A673 (cell line): Measurements from ENCODE around the gene RBAK. TPM values are rescaled to one million over a fixed set of nuclear protein-coding genes. Genes with fewer than 3 reads are reported as not detected.

Source experiments
- Bru-seq: library from RNA; stranded (reverse); fragments of 400-500 nt; gene quantifications from one replicate; lab custom pipeline; 2021; lab: Mats Ljungman, UMichigan
- BruChase-seq, 2 experiments: library from RNA; stranded (reverse); fragments of 400-500 nt; gene quantifications; one replicate each; lab custom pipeline; 2021; lab: Mats Ljungman, UMichigan
- BruUV-seq: library from RNA; stranded (reverse); fragments of 400-500 nt; replicated peaks from 2 replicates; lab custom pipeline; 2021; lab: Mats Ljungman, UMichigan
- CTCF ChIA-PET: fragments of 300-600 bp; sonication (Branson Sonifier 250); formaldehyde crosslinking; loops from one replicate; lab custom pipeline; 2022; ENCODE audit warnings: antibody characterized with exemption; lab: Charles Lee
- POLR2A ChIA-PET: fragments of 300-600 bp; sonication (Branson Sonifier 250); formaldehyde crosslinking; loops from one replicate; lab custom pipeline; 2022; ENCODE audit warnings: antibody characterized with exemption; ENCODE audit not compliant: low non-redundant PET; lab: Charles Lee
- DNase-seq: peaks from one replicate; pipeline ENCODE4 v3.0.0-alpha.2; 2015; ENCODE audit warnings: low spot score
- H3K27ac ChIP-seq: fragments of 200-600 bp; sonication (generic); 2 replicates; pipeline ENCODE4 v1.5.1; 2016; ENCODE audit warnings: mixed run types, low read depth, mild to moderate bottlenecking, mixed read lengths, antibody characterized with exemption, low read length; ENCODE audit not compliant: poor library complexity, severe bottlenecking
- H3K27me3 ChIP-seq: fragments of 200-600 bp; sonication (generic); replicated peaks from 2 replicates; pipeline ENCODE4 v1.6.1; 2017; ENCODE audit warnings: mixed run types, low read depth, mild to moderate bottlenecking, mixed read lengths, antibody characterized with exemption, low read length; ENCODE audit not compliant: insufficient read depth, poor library complexity
- H3K36me3 ChIP-seq: fragments of 200-600 bp; sonication (generic); 2 replicates; pipeline ENCODE4 v1.6.1; 2016; ENCODE audit warnings: mixed run types, mild to moderate bottlenecking, mixed read lengths, antibody characterized with exemption, low read length; ENCODE audit not compliant: insufficient read depth, poor library complexity, severe bottlenecking
- H3K4me1 ChIP-seq: fragments of 200-600 bp; sonication (generic); 2 replicates; pipeline ENCODE4 v1.6.1; 2017; ENCODE audit warnings: mixed run types, mild to moderate bottlenecking, mixed read lengths, antibody characterized with exemption, low read length; ENCODE audit not compliant: insufficient read depth, poor library complexity, severe bottlenecking
- H3K4me3 ChIP-seq: fragments of 200-600 bp; sonication (generic); 2 replicates; pipeline ENCODE4 v1.5.1; 2016; ENCODE audit warnings: low read depth, mixed run types, mild to moderate bottlenecking, mixed read lengths, low read length; ENCODE audit not compliant: poor library complexity, severe bottlenecking
- H3K9me3 ChIP-seq: fragments of 200-600 bp; sonication (generic); 2 replicates; pipeline ENCODE4 v1.6.1; 2016; ENCODE audit warnings: mixed run types, low read depth, mild to moderate bottlenecking, mixed read lengths, antibody characterized with exemption, low read length; ENCODE audit not compliant: poor library complexity, severe bottlenecking
- EZH2 ChIP-seq: fragments of 200-600 bp; sonication (generic); IDR thresholded peaks from 2 replicates; pipeline ENCODE4 v1.6.1; 2017; ENCODE audit warnings: borderline replicate concordance, low read depth, mild to moderate bottlenecking, mixed read lengths, antibody characterized with exemption, low read length; ENCODE audit not compliant: poor library complexity, severe bottlenecking
- intact Hi-C: fragments of 100-400 bp; cut with micrococcal nuclease; formaldehyde crosslinking; loops from one replicate; pipeline ENCODE4 v1.10.0; 2022; ENCODE audit not compliant: unreplicated experiment
- long read RNA-seq: library from polyadenylated mRNA; stranded (forward); transcript quantifications from one replicate; pipeline ENCODE4 v2.0.0, GENCODE V29; 2022
- total RNA-seq: library from RNA; stranded (reverse); gene quantifications from 2 replicates; pipeline ENCODE4 v1.2.3, GENCODE V29; 2021
- TF ChIP-seq, protein P1 (sequence below): fragments of 300-800, 200-600 bp; sonication (generic); conservative IDR thresholded peaks from 2 replicates; pipeline ENCODE4 v1.5.1; 2017; ENCODE audit warnings: low read depth, mild to moderate bottlenecking, antibody characterized with exemption, low read length, moderate library complexity, mixed read lengths

Gene RBAK
- total RNA-seq (15.7 and 17.3 TPM in 2 replicates), Bru-seq, nascent RNA (percentile 92 among the genes with signal in this experiment), BruChase-seq, experiment 1, labeled RNA remaining after a 2-hour chase (percentile 99 among the genes with signal in this experiment), BruChase-seq, experiment 2, labeled RNA remaining after a 6-hour chase (percentile 93 among the genes with signal in this experiment)
- long read RNA-seq, partial matches to known transcripts, result 0 of 6 reads
- long read RNA-seq, other reads (novel, unspliced or antisense), result 6 of 6 reads

DNA sequence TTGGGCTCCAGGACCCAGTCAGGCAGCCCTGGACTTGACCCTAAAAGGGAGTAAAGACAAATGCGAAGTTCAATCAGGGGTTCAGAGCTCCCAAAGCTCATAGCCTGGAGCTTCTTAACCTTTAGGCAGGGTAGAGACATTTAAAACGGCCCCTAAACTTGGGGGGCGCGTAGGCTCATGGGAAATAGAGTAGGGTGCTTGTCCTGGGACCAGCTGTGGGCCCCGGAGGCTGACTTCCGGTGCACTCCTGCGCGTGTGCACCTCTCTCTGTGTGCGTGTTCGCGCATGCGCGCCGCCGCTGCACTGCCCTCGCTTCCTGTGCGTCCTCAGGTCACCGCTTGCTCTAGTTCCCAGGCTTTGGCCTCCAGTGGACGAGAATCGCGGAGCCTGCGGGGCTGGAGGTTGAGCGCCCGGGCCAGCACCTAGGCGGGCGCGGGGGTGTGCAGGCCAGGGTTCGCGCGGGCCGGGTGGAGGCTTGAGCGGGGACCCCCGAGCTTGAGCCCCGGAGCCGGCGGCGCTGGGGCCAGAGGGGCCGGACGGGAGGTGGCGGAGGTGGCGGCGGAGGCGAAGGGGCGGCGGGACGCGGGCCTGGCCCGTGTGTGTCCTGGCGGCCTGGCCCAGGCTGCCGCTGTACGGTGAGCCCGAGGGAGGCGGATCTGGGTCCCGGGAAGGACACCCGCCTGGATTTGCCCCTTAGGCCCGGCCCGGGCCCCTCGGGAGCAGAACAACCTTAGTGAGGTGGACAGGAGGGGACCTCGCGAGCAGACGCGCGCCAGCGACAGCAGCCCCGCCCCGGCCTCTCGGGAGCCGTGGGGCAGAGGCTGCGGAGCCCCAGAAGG, at the start of gene RBAK:
RBAK (plus strand) TSS at position 303 of the 839 bp plus-strand sequence. CDS start 2,217 bp downstream, outside the sequence.
- intact Hi-C loops, result no loop called here
- peak within 1 kb of the TSS; percentile 96 for H3K4me3 ChIP-seq
- no peaks in the 10 kb centered on the region for H3K27me3 ChIP-seq
- ChIA-PET POLR2A (no interaction called here), CTCF (interaction anchor here (0.7 kb wide), 1 partner anchor 72 kb away, joined by 3 read pairs; no protein-coding TSS in a partner anchor)
- H3K36me3 ChIP-seq, result peaks cover 21% of the 10 kb centered on the region
- no TSS peak for BruUV-seq
- TF ChIP-seq, protein P1, sequence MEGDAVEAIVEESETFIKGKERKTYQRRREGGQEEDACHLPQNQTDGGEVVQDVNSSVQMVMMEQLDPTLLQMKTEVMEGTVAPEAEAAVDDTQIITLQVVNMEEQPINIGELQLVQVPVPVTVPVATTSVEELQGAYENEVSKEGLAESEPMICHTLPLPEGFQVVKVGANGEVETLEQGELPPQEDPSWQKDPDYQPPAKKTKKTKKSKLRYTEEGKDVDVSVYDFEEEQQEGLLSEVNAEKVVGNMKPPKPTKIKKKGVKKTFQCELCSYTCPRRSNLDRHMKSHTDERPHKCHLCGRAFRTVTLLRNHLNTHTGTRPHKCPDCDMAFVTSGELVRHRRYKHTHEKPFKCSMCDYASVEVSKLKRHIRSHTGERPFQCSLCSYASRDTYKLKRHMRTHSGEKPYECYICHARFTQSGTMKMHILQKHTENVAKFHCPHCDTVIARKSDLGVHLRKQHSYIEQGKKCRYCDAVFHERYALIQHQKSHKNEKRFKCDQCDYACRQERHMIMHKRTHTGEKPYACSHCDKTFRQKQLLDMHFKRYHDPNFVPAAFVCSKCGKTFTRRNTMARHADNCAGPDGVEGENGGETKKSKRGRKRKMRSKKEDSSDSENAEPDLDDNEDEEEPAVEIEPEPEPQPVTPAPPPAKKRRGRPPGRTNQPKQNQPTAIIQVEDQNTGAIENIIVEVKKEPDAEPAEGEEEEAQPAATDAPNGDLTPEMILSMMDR, result no peak
- no peak for TF ChIP-seq EZH2
- H3K4me1 ChIP-seq, result no peaks in the 10 kb centered on the region
- peaks cover 10% of the 10 kb centered on the region for H3K9me3 ChIP-seq
- peak; percentile 94 for DNase-seq
- peak within 1 kb of the TSS; percentile 97 for H3K27ac ChIP-seq

GRCh38 chr7:4996696-4997222, 48.9 kb upstream of the RBAK start:
- no TSS peak for BruUV-seq
- no peak overlapping the region for H3K4me3 ChIP-seq
- H3K4me1 ChIP-seq, result no peaks in the 10 kb centered on the region
- CTCF ChIA-PET, result no interaction called here
- no peak overlapping the region for H3K27ac ChIP-seq
- no peak for TF ChIP-seq EZH2
- TF ChIP-seq, protein P1, result no peak
- no peaks in the 10 kb centered on the region for H3K27me3 ChIP-seq
- intact Hi-C loops, result no loop called here
- POLR2A ChIA-PET, result no interaction called here
- peaks cover 48% of the 10 kb centered on the region for H3K36me3 ChIP-seq
- no peak for DNase-seq
- H3K9me3 ChIP-seq, result no peaks in the 10 kb centered on the region

GRCh38 chr7:4998244-4998643, 47.4 kb upstream of the RBAK start:
- Histone ChIP-seq H3K4me1 (no peaks in the 10 kb centered on the region), H3K36me3 (peaks cover 34% of the 10 kb centered on the region), H3K4me3 (no peak overlapping the region), H3K9me3 (no peaks in the 10 kb centered on the region), H3K27ac (no peak overlapping the region), H3K27me3 (no peaks in the 10 kb centered on the region)
- no TSS peak for BruUV-seq
- TF ChIP-seq EZH2, result no peak
- TF ChIP-seq, protein P1, result no peak
- intact Hi-C loops, result no loop called here
- ChIA-PET POLR2A (no interaction called here), CTCF (no interaction called here)
- no peak for DNase-seq
